DMS 273 treated with DMSO at 0.1 percent for 48 hours (cell line): ENCODE results near the gene ZBTB7B.

Experiments
- DNase-seq: peaks from one replicate; lab custom pipeline; 2025; lab: John Stamatoyannopoulos, UW

Gene ZBTB7B

GRCh38 chr1:155002464-155003226 is at the start of gene ZBTB7B:
TSS of gene ZBTB7B (plus strand) at chr1:155002802. CDS start at chr1:155014661, 11,859 bp downstream.
- DNase-seq, result no peak

- DNase-seq, result no peak
Observed at GRCh38 chr1:154953611-154954038, 49.0 kb upstream of the ZBTB7B start.

GRCh38 chr1:154954541-154954940 is 48.1 kb upstream of the ZBTB7B start:
- DNase-seq, result no peak

GRCh38 chr1:154955039-154955717 is 47.4 kb upstream of the ZBTB7B start:
- DNase-seq, result peak; percentile 81

- peak; percentile 86 for DNase-seq
Observed at GRCh38 chr1:154955718-154956543, 46.7 kb upstream of the ZBTB7B start, which contains the start of gene PBXIP1. TSS of gene PBXIP1 (minus strand) at chr1:154956099. CDS start at chr1:154953721, 2,378 bp downstream.

- DNase-seq, result no peak
Observed at GRCh38 chr1:154956544-154956941, 46.1 kb upstream of the ZBTB7B start.

- DNase-seq, result no peak
Observed at GRCh38 chr1:154957091-154957657, 45.4 kb upstream of the ZBTB7B start.

- no peak for DNase-seq
Observed at GRCh38 chr1:154958036-154958435, 44.6 kb upstream of the ZBTB7B start.

GRCh38 chr1:154958681-154959425 is 43.7 kb upstream of the ZBTB7B start:
- no peak for DNase-seq

GRCh38 chr1:154959426-154959780 is 43.2 kb upstream of the ZBTB7B start:
- no peak for DNase-seq

- DNase-seq, result no peak
Observed at GRCh38 chr1:154960446-154961136, 42.0 kb upstream of the ZBTB7B start.

GRCh38 chr1:154961207-154962155 is 41.1 kb upstream of the ZBTB7B start, which contains the start of gene PYGO2:
TSS of gene PYGO2 (minus strand) at chr1:154961782. CDS start at chr1:154961576, 206 bp downstream.
- peak; percentile 44 for DNase-seq

- no peak for DNase-seq
Observed at GRCh38 chr1:154962156-154962749, 40.3 kb upstream of the ZBTB7B start.

GRCh38 chr1:154962795-154963330 is 39.7 kb upstream of the ZBTB7B start:
- DNase-seq, result no peak

- DNase-seq, result no peak
Observed at GRCh38 chr1:154963643-154964042, 39.0 kb upstream of the ZBTB7B start.

GRCh38 chr1:154964359-154964758 is 38.2 kb upstream of the ZBTB7B start:
- DNase-seq, result no peak

GRCh38 chr1:154966111-154966510 is 36.5 kb upstream of the ZBTB7B start:
- DNase-seq, result no peak

GRCh38 chr1:154967331-154967950 is 35.2 kb upstream of the ZBTB7B start:
- no peak for DNase-seq
